ENCODE measurements around the gene ZDHHC17.

DNA sequence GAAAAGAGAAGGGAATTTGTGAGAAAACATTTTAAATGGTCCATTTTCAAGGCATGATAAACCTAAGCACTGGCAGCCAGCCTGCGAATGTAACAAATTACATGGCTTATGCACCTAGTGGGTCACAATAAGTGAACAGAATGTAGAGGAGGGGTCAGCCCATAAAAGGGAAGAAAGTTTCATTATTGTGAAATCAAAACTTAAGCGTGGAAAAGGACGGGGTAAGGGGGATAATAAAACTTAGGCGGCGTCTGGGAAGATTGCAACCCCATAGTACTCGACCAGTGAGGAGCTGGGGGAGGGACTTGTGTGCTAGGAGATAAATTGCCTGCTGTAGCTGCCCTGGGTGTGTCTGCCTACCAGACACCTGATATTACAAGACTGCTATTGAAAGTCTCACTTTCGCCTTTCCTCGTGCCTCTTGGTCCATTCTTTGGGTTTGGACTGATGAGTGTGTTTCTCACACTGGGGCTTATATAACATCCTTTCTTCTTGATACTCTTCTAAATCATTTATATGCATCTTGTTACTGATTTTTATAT lies 40.6 kb downstream of the ZDHHC17 start:
- no peak for TF ChIP-seq GATA3 (IDR thresholded peaks at IDR 0.05; ENCODE audit: low read depth, low read length)
- no peak for TF ChIP-seq GATA2 (IDR thresholded peaks at IDR 0.05; ENCODE audit: low read depth, low read length)

All from SH-SY5Y (cell line).